KMS-11 (cell line): Measurements from ENCODE around the gene TEX264.

ENCODE experiments used
- H2AFZ ChIP-seq: fragments of 200-600 bp; sonication (generic); 2 replicates; pipeline ENCODE4 v1.6.1; 2016; ENCODE audit warnings: antibody characterized with exemption, mixed run types, low read depth
- H3K27ac ChIP-seq: fragments of 200-600 bp; sonication (generic); 2 replicates; pipeline ENCODE4 v1.6.1; 2016; ENCODE audit warnings: mild to moderate bottlenecking, mixed run types
- H3K27me3 ChIP-seq: fragments of 200-600 bp; sonication (generic); 2 replicates; pipeline ENCODE4 v1.6.1; 2017; ENCODE audit warnings: mild to moderate bottlenecking, low read depth, mixed run types, moderate library complexity; ENCODE audit not compliant: insufficient read depth
- H3K36me3 ChIP-seq: fragments of 200-600 bp; sonication (generic); 2 replicates; pipeline ENCODE4 v1.6.1; 2017; ENCODE audit warnings: mild to moderate bottlenecking, mixed run types; ENCODE audit not compliant: insufficient read depth
- H3K4me1 ChIP-seq: fragments of 200-600 bp; sonication (generic); 2 replicates; pipeline ENCODE4 v1.6.1; 2016; ENCODE audit warnings: mild to moderate bottlenecking, low read depth, mixed run types; ENCODE audit not compliant: poor library complexity, severe bottlenecking
- H3K4me2 ChIP-seq: fragments of 200-600 bp; sonication (generic); 2 replicates; pipeline ENCODE4 v1.7.0; 2016; ENCODE audit warnings: mild to moderate bottlenecking, mixed run types
- H3K4me3 ChIP-seq: fragments of 200-600 bp; sonication (generic); IDR thresholded peaks from 2 replicates; pipeline ENCODE4 v1.6.1; 2017; ENCODE audit warnings: low read depth, low read length, mixed read lengths; ENCODE audit not compliant: insufficient read depth
- H3K79me2 ChIP-seq: fragments of 200-600 bp; sonication (generic); 2 replicates; pipeline ENCODE4 v1.6.1; 2016; ENCODE audit warnings: low read depth, mixed run types; ENCODE audit not compliant: insufficient read depth
- H3K9ac ChIP-seq: fragments of 200-600 bp; sonication (generic); 2 replicates; pipeline ENCODE4 v1.6.1; 2016; ENCODE audit warnings: mild to moderate bottlenecking, mixed run types
- H4K20me1 ChIP-seq: fragments of 200-600 bp; sonication (generic); 2 replicates; pipeline ENCODE4 v1.6.1; 2016; ENCODE audit warnings: mild to moderate bottlenecking, mixed run types; ENCODE audit not compliant: insufficient read depth
- TF ChIP-seq, protein P1 (sequence below): fragments of 200-600 bp; sonication (generic); conservative IDR thresholded peaks from 2 replicates; pipeline ENCODE4 v1.6.1; 2017; ENCODE audit warnings: low read depth, mild to moderate bottlenecking, antibody characterized with exemption, low read length, moderate library complexity, mixed read lengths

TEX264 gene

DNA sequence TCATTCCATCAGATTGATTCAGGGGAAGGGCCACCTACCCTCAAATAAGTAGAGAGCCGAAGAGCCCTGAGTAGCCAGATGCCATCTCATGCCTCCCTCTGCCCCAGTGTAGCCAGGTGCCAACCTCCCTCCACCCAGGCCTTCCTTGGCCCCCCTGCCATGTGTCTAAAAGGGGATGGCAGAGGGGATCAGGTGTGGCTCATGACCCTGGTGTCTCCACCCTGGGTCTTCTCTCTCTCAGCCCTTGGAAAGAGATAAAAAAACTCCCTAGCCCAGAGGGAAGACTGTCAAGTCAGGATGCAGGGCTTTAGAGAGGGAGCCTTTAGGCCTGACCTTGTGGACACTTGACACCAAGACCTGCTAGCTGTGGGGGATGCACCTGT is 41.0 kb downstream of the TEX264 start:
- H3K4me3 ChIP-seq, result no peak overlapping the region
- H2AFZ ChIP-seq, result no peak overlapping the region
- H3K4me1 ChIP-seq, result no peaks in the 10 kb centered on the region
- no peak overlapping the region for H3K4me2 ChIP-seq
- H3K36me3 ChIP-seq, result no peaks in the 10 kb centered on the region
- TF ChIP-seq, protein P1, sequence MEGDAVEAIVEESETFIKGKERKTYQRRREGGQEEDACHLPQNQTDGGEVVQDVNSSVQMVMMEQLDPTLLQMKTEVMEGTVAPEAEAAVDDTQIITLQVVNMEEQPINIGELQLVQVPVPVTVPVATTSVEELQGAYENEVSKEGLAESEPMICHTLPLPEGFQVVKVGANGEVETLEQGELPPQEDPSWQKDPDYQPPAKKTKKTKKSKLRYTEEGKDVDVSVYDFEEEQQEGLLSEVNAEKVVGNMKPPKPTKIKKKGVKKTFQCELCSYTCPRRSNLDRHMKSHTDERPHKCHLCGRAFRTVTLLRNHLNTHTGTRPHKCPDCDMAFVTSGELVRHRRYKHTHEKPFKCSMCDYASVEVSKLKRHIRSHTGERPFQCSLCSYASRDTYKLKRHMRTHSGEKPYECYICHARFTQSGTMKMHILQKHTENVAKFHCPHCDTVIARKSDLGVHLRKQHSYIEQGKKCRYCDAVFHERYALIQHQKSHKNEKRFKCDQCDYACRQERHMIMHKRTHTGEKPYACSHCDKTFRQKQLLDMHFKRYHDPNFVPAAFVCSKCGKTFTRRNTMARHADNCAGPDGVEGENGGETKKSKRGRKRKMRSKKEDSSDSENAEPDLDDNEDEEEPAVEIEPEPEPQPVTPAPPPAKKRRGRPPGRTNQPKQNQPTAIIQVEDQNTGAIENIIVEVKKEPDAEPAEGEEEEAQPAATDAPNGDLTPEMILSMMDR, result no peak
- no peak overlapping the region for H3K27ac ChIP-seq
- H3K79me2 ChIP-seq, result no peaks in the 10 kb centered on the region
- H3K27me3 ChIP-seq, result no peaks in the 10 kb centered on the region
- no peaks in the 10 kb centered on the region for H4K20me1 ChIP-seq
- no peak overlapping the region for H3K9ac ChIP-seq

DNA sequence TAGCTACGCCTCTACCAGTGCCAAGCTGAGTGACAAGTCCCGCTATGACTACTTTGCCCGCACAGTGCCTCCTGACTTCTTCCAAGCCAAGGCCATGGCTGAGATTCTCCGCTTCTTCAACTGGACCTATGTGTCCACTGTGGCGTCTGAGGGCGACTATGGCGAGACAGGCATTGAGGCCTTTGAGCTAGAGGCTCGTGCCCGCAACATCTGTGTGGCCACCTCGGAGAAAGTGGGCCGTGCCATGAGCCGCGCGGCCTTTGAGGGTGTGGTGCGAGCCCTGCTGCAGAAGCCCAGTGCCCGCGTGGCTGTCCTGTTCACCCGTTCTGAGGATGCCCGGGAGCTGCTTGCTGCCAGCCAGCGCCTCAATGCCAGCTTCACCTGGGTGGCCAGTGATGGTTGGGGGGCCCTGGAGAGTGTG is 41.5 kb downstream of the TEX264 start:
- no peaks in the 10 kb centered on the region for H3K27me3 ChIP-seq
- H3K4me2 ChIP-seq, result no peak overlapping the region
- no peak overlapping the region for H3K4me3 ChIP-seq
- no peak overlapping the region for H3K9ac ChIP-seq
- no peak overlapping the region for H2AFZ ChIP-seq
- H3K27ac ChIP-seq, result no peak overlapping the region
- H3K36me3 ChIP-seq, result no peaks in the 10 kb centered on the region
- H3K79me2 ChIP-seq, result no peaks in the 10 kb centered on the region
- H4K20me1 ChIP-seq, result no peaks in the 10 kb centered on the region
- no peaks in the 10 kb centered on the region for H3K4me1 ChIP-seq
- TF ChIP-seq, protein P1, result no peak

DNA sequence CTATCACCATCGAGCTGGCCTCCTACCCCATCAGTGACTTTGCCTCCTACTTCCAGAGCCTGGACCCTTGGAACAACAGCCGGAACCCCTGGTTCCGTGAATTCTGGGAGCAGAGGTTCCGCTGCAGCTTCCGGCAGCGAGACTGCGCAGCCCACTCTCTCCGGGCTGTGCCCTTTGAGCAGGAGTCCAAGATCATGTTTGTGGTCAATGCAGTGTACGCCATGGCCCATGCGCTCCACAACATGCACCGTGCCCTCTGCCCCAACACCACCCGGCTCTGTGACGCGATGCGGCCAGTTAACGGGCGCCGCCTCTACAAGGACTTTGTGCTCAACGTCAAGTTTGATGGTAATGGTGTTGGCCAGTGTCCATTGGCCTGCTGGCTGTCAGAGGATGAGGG is 41.9 kb downstream of the TEX264 start:
- Histone ChIP-seq H3K4me3 (no peak overlapping the region), H3K27ac (no peak overlapping the region), H3K36me3 (no peaks in the 10 kb centered on the region), H4K20me1 (no peaks in the 10 kb centered on the region), H3K27me3 (no peaks in the 10 kb centered on the region), H3K79me2 (no peaks in the 10 kb centered on the region), H3K9ac (no peak overlapping the region), H3K4me2 (no peak overlapping the region), H3K4me1 (no peaks in the 10 kb centered on the region), H2AFZ (no peak overlapping the region)
- TF ChIP-seq, protein P1, result no peak

DNA sequence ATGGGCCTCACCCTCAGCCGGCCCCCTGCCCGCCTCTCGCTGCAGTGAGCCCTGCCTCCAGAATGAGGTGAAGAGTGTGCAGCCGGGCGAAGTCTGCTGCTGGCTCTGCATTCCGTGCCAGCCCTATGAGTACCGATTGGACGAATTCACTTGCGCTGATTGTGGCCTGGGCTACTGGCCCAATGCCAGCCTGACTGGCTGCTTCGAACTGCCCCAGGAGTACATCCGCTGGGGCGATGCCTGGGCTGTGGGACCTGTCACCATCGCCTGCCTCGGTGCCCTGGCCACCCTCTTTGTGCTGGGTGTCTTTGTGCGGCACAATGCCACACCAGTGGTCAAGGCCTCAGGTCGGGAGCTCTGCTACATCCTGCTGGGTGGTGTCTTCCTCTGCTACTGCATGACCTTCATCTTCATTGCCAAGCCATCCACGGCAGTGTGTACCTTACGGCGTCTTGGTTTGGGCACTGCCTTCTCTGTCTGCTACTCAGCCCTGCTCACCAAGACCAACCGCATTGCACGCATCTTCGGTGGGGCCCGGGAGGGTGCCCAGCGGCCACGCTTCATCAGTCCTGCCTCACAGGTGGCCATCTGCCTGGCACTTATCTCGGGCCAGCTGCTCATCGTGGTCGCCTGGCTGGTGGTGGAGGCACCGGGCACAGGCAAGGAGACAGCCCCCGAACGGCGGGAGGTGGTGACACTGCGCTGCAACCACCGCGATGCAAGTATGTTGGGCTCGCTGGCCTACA is 44.4 kb downstream of the TEX264 start:
- Histone ChIP-seq H2AFZ (no peak overlapping the region), H3K4me2 (no peak overlapping the region), H3K36me3 (no peaks in the 10 kb centered on the region), H3K27me3 (no peaks in the 10 kb centered on the region), H3K27ac (no peak overlapping the region), H3K9ac (no peak overlapping the region), H3K79me2 (no peaks in the 10 kb centered on the region), H4K20me1 (no peaks in the 10 kb centered on the region), H3K4me1 (peaks cover 12% of the 10 kb centered on the region), H3K4me3 (no peak overlapping the region)
- TF ChIP-seq, protein P1, result no peak
